HL-60/S4 treated with retinoic acid at 250 ng/mL for 4 days and 3 days (cell line): Measurements from ENCODE around the gene C5orf63.
"Not testable (repeated sequence)": the region's sequence is repeated elsewhere in the genome, so short reads cannot be mapped to it uniquely, and the experiment has no call there.

Source experiments
- in situ Hi-C: fragments of 300-500 bp; cut with MboI; formaldehyde crosslinking; loops from 2 replicates; pipeline ENCODE4 v1.7.0; 2022; ENCODE audit warnings: low sequenced_read_pairs

The C5orf63 gene

DNA sequence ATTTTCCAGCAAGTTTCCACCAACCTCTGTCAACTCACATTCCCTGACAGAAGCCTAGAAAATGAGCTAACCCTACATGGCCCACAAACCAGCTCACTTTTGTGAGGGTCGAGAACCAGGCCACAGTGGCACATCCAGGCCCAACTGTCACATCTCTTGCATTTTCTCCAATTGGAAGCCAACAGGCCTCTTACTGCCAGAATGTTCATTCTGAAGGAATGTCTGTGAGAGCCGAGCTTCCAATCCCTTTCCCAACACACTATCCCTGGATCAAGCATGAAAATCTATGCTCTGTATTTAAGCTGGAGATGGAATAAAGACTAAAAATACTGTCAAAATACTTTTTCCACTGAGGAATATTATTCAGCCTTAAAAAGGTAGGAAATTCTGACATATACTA is 62.9 kb downstream of the C5orf63 start:
- in situ Hi-C loops = no loop called here

GRCh38 chr5:127009784-127010183 is 63.5 kb downstream of the C5orf63 start:
- in situ Hi-C loops = no loop called here

- in situ Hi-C loops = no loop called here
Measured at GRCh38 chr5:127008300-127008975, 64.9 kb downstream of the C5orf63 start.

GRCh38 chr5:127007522-127007921 is 65.8 kb downstream of the C5orf63 start:
- in situ Hi-C loops = no loop called here

- in situ Hi-C loops = no loop called here
Measured at GRCh38 chr5:127006744-127007143, 66.6 kb downstream of the C5orf63 start.

- in situ Hi-C loops = not testable (repeated sequence)
Measured at GRCh38 chr5:127005282-127005681, 68.0 kb downstream of the C5orf63 start.

DNA sequence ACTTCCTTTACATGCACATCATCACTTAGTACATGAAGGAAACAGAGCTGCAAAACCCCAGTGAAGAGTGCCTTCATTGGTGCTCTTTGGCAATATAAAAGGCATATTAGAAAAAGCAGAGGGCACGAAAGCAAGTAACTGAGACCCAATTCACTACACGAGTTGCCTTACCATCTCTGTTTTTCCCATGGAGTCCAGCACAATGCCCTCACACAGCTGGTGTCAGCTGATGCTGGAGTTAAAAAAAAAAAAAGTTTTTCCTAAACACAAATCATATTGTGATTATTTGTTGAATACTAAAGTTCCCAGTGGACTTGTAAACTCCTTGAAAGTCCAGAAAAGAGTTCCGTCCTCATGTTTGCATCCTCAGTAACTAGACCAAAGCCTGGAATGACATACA is 68.6 kb downstream of the C5orf63 start:
- in situ Hi-C loops = no loop called here

DNA sequence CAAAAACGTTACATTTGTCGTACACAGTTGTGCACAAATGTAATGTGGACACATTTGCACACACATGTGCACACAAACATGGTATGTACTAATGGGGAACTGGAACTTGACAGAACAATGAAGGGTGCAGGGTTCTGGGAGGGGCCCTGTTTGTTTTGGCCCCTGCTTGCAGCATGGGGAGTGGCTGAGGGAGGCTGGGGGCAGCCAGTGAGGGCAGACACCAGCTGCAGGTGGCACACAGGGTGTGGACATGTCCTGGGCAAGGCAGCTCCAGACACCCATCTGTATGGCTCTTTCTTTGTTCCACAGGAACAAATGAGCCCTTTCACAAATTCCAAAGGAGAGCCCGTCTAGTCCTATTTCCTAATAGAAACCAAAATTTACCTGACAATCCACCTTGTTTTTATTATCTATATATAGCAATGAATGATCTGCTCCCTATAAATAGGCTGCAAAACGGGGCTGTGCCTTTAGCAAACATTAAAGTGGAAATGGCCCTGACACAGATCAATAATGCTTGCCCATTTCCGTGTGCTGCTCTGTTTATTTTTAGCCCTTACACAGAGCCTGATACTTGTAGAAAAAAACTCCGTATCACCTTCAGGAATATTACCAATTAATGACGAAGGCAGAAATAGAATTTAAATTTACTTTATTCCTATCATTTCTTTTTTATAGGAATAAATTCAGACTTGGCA is 69.4 kb downstream of the C5orf63 start:
- in situ Hi-C loops = no loop called here

DNA sequence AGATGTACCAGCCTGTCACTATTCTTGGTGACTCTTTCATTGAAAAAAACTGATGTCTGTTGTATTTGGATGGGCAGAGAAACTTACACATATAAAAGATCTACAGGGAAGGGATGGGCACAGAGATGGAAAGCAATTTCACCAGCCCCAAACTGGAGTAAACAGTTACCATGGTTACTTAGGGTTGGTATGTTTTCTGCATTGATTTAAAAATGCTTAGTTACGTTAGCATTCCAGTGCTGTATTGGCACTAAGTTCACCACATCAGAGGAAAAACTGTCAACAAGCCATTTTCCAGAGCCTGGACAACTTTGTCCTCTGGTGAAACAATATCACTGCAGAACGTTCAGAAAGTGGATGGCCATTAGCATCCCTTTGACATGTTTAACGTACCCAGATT is 70.9 kb downstream of the C5orf63 start:
- in situ Hi-C loops = no loop called here

DNA sequence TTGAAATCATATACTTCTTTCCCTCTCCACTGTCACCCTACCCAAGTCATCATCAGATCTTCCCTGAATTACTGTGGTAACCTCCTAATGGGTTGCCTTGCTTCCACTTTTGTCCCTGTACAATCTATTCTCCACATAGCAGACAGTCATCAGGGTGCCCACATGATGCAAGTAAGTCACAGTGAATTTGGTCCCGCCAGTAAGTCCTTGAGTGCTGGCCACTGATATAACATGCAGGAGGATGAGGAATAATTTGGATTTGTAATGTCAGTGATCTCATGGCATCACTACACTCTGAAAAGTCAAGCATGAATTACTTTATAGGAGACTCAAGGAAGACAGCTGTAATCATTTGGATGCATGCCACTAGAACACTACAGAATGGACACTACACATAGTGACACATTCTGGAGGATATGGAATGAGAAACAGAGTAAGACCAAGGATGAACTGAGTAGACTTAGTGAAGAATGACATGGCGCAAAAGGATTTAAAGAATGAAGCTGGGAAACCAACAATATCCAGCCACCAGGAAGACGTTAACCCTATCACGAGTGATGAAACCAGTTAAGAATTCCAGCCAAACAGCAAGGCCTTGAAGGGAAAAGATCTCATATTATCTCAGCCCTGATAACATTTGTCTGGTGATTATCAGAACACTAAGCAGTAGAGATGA is 71.5 kb downstream of the C5orf63 start:
- in situ Hi-C loops = no loop called here
